BLaER1 (cell line): ENCODE data around the gene ATRN.
"Not testable (repeated sequence)": the region's sequence is repeated elsewhere in the genome, so short reads cannot be mapped to it uniquely, and the experiment has no call there.

Experiments
- H3K27ac ChIP-seq: shearing (Covaris generic); formaldehyde crosslinking; 2 replicates; pipeline ENCODE4 v1.8.1; 2022
- H3K27me3 ChIP-seq: shearing (Covaris generic); formaldehyde crosslinking; 2 replicates; pipeline ENCODE4 v1.8.1; 2022
- H3K36me3 ChIP-seq: shearing (Covaris generic); formaldehyde crosslinking; 2 replicates; pipeline ENCODE4 v1.8.1; 2022
- H3K4me1 ChIP-seq: shearing (Covaris generic); formaldehyde crosslinking; 2 replicates; pipeline ENCODE4 v1.8.1; 2022
- H3K4me2 ChIP-seq: shearing (Covaris generic); formaldehyde crosslinking; 2 replicates; pipeline ENCODE4 v1.8.1; 2022
- H3K4me3 ChIP-seq: shearing (Covaris generic); formaldehyde crosslinking; 2 replicates; pipeline ENCODE4 v1.8.1; 2022
- H3K9ac ChIP-seq: shearing (Covaris generic); formaldehyde crosslinking; 2 replicates; pipeline ENCODE4 v1.8.1; 2022
- H3K9me3 ChIP-seq: shearing (Covaris generic); formaldehyde crosslinking; 2 replicates; pipeline ENCODE4 v1.8.1; 2022
- H4K20me1 ChIP-seq: shearing (Covaris generic); formaldehyde crosslinking; 2 replicates; pipeline ENCODE4 v1.8.1; 2022
- Cebpa-rat ChIP-seq: shearing (Covaris generic); IDR thresholded peaks from 2 replicates; pipeline ENCODE4 v1.8.1; 2022

Gene ATRN

DNA sequence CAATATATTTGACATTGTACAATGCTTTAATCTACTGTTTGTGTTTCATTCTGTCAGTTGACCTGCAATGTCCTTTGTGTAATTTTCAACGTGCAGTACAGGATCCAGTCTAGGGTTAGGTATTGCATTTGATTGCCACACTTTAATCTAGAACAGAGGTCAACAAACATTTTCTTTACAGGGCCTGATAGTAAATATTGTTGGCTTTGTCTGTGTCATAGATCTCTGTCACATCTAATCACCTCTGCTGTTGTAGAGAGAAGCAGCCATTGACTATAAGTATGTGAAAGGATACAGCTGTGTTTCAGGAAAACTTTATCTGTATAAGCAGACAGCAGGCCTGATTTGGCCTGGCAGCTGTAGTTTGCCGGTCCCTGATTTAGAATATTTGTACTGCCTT, 39.3 kb downstream of the ATRN start:
- H3K9ac ChIP-seq, result no peak overlapping the region
- H3K4me1 ChIP-seq, result peaks cover 11% of the 10 kb centered on the region; the same call in 1 of the 2 replicates
- H3K27me3 ChIP-seq, result no peaks in the 10 kb centered on the region
- TF ChIP-seq Cebpa-rat, result no peak
- H3K27ac ChIP-seq, result no peak overlapping the region
- H3K9me3 ChIP-seq, result peaks cover 2% of the 10 kb centered on the region; the same call in 1 of the 2 replicates
- H4K20me1 ChIP-seq, result peaks cover 13% of the 10 kb centered on the region; the same call in 1 of the 2 replicates
- H3K4me2 ChIP-seq, result no peak overlapping the region
- no peak overlapping the region for H3K4me3 ChIP-seq
- no peaks in the 10 kb centered on the region for H3K36me3 ChIP-seq

GRCh38 chr20:3512239-3512638, 41.4 kb downstream of the ATRN start:
- H3K9ac ChIP-seq, H3K27ac ChIP-seq, H3K27me3 ChIP-seq, H3K4me2 ChIP-seq, H3K36me3 ChIP-seq, H3K4me3 ChIP-seq, H3K4me1 ChIP-seq, H3K9me3 ChIP-seq: not testable (repeated sequence)
- H4K20me1 ChIP-seq, result peaks cover 13% of the 10 kb centered on the region; the same call in 1 of the 2 replicates

- no peak overlapping the region for H3K4me3 ChIP-seq
- no peak overlapping the region for H3K27ac ChIP-seq
- TF ChIP-seq Cebpa-rat, result no peak
- H3K9ac ChIP-seq, result no peak overlapping the region
- H3K27me3 ChIP-seq, result no peaks in the 10 kb centered on the region
- H3K4me1 ChIP-seq, result no peaks in the 10 kb centered on the region
- H3K9me3 ChIP-seq, result no peaks in the 10 kb centered on the region
- peaks cover 17% of the 10 kb centered on the region for H4K20me1 ChIP-seq
- H3K36me3 ChIP-seq, result no peaks in the 10 kb centered on the region
- no peak overlapping the region for H3K4me2 ChIP-seq
These were observed 43.3 kb downstream of the ATRN start for GRCh38 chr20:3514012-3514642.

GRCh38 chr20:3515379-3516170, 44.8 kb downstream of the ATRN start:
- TF ChIP-seq Cebpa-rat, result no peak
- Histone ChIP-seq H3K9ac (no peak overlapping the region), H3K4me1 (no peaks in the 10 kb centered on the region), H3K27ac (no peak overlapping the region), H3K27me3 (no peaks in the 10 kb centered on the region), H4K20me1 (peaks cover 9% of the 10 kb centered on the region), H3K36me3 (no peaks in the 10 kb centered on the region), H3K4me2 (no peak overlapping the region), H3K4me3 (no peak overlapping the region), H3K9me3 (no peaks in the 10 kb centered on the region; the same call in 1 of the 2 replicates)

DNA sequence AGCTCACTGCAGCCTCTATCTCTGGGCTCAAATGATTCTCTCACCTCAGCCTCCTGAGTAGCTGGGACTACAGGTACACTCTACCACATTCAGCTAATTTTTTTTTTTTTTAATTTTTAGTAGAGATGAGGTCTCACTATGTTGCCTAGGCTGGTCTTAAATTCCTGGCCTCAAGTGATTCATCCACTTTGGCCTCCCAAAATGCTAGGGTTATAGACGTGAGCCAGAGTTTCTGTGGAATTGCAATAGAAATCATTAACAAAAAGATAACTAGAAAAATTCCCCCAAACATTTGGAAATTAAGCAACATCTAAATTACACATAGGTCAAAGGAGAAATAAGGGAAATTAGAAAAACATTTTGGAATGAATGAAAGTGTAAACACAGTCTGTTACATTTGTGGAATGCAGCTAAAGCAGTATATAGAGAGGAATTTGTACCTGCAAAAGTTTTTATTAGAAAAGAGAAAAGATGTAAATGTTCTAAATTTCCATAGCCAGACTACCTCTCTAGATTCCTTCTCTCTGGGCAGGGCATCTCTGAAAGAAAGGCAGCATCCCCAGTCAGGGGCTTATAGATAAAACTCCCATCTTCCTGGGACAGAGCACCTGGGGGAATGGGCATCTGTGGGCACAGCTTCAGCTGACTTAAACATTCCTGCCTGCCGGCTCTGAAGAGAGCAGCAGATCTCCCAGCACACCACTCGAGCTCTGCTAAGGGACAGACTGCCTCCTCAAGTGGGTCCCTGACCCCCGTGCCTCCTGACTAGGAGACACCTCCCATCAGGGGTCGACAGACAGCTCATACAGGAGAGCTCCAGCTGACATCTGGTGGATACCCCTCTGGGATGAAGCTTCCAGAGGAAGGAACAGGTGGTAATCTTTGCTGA, 51.3 kb downstream of the ATRN start:
- Histone ChIP-seq H3K36me3 (peaks cover 12% of the 10 kb centered on the region), H3K4me2 (no peak overlapping the region), H3K27ac (no peak overlapping the region), H3K9me3 (peaks cover 41% of the 10 kb centered on the region), H3K4me3 (no peak overlapping the region), H3K4me1 (no peaks in the 10 kb centered on the region), H3K27me3 (no peaks in the 10 kb centered on the region), H4K20me1 (peaks cover 9% of the 10 kb centered on the region; the same call in 1 of the 2 replicates), H3K9ac (no peak overlapping the region)
- TF ChIP-seq Cebpa-rat, result no peak

DNA sequence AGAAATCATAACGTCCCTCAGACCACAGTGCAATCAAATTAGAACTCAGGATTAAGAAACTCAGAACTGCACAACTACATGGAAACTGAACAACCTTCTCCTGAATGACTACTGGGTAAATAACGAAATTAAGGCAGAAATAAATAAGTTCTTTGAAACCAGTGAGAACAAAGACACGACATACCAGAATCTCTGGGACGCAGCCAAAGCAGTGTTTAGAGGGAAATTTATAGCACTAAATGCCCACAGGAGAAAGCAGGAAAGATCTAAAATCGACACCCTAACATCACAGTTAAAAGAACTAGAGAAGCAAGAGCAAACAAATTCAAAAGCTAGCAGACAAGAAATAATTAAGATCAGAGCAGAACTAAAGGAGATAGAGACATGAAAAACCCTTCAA, 53.9 kb downstream of the ATRN start:
- not testable (repeated sequence) for H3K27ac ChIP-seq, H4K20me1 ChIP-seq, H3K4me3 ChIP-seq, H3K9ac ChIP-seq, H3K27me3 ChIP-seq, H3K4me2 ChIP-seq, H3K4me1 ChIP-seq
- Histone ChIP-seq H3K9me3 (peaks cover 41% of the 10 kb centered on the region), H3K36me3 (peaks cover 12% of the 10 kb centered on the region)

GRCh38 chr20:3532089-3532615, 61.3 kb downstream of the ATRN start:
- Histone ChIP-seq H3K27me3 (no peaks in the 10 kb centered on the region), H3K9me3 (no peaks in the 10 kb centered on the region; the same call in 1 of the 2 replicates), H3K27ac (no peak overlapping the region), H3K4me3 (no peak overlapping the region), H3K4me2 (no peak overlapping the region), H3K9ac (no peak overlapping the region), H3K4me1 (no peaks in the 10 kb centered on the region), H4K20me1 (peaks cover 22% of the 10 kb centered on the region; the same call in 1 of the 2 replicates), H3K36me3 (peaks cover 11% of the 10 kb centered on the region)
- TF ChIP-seq Cebpa-rat, result no peak

DNA sequence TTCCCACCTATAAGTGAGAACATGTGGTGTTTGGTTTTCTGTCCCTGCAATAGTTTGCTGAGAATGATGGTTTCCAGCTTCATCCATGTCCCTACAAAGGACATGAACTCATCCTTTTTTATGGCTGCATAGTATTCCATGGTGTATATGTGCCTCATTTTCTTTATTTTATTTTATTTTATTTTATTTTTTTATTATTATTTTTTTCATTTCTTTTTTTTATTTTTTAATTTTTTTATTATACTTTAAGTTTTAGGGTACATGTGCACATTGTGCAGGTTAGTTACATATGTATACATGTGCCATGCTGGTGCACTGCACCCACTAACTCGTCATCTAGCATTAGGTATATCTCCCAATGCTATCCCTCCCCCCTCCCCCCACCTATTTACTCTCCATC, 66.9 kb downstream of the ATRN start:
- H3K4me3 ChIP-seq, H3K9ac ChIP-seq, H3K9me3 ChIP-seq, H3K4me1 ChIP-seq, H3K4me2 ChIP-seq, H3K27me3 ChIP-seq, H3K27ac ChIP-seq: not testable (repeated sequence)
- Histone ChIP-seq H3K36me3 (peaks cover 26% of the 10 kb centered on the region), H4K20me1 (peaks cover 11% of the 10 kb centered on the region; the same call in 1 of the 2 replicates)

DNA sequence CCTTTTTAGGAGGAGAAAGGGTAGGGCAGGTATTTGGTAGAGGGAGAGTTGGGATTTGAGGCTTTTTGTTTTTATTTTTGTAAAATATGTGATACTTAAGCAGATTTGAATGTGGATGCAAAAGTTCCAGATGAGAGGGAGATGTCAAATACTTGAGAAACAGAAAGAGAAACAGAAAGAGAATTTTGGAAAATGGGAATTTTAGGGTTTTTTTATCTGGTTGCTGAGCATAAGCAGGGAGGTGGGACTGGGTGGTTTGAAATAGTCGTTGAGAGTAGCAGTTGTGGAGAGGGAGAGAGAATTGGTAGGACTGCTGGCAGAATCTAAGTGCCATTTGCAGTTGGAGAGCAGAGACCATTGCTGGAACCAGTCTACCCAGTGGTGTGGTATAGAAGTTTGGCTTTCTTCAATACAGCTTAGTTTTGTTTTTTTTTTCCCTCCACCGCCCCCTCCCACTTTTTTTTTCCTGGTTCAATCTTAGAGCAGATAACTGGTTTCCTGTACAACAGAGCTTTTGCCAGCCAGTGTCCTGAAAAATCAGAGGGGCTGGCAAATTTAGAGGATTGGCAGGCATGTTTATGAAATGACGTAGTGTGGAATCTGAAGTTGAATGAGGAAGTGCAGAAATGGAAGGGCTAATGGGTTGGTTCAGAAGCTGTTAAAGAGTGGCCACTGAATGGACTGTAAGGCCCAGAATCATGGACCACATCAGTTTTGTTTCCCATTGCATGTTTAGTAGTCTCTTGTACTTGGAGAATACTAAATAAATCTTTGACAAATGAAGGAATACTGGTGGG, 68.7 kb downstream of the ATRN start:
- Histone ChIP-seq H3K27ac (no peak overlapping the region), H4K20me1 (peaks cover 3% of the 10 kb centered on the region; the same call in 1 of the 2 replicates), H3K9me3 (no peaks in the 10 kb centered on the region; the same call in 1 of the 2 replicates), H3K4me2 (no peak overlapping the region), H3K36me3 (peaks cover 36% of the 10 kb centered on the region), H3K9ac (no peak overlapping the region), H3K4me3 (no peak overlapping the region), H3K4me1 (no peaks in the 10 kb centered on the region), H3K27me3 (no peaks in the 10 kb centered on the region)
- TF ChIP-seq Cebpa-rat, result no peak
